GF-D8 (cell line): ENCODE data around the gene CLDN9.

Source experiments
- DNase-seq: peaks from one replicate; lab custom pipeline; 2025; lab: John Stamatoyannopoulos, UW

CLDN9 gene

GRCh38 chr16:3056336-3057180 lies 43.8 kb downstream of the CLDN9 start:
- no peak for DNase-seq

- DNase-seq: no peak
Observed at GRCh38 chr16:3057181-3058138, 44.7 kb downstream of the CLDN9 start.

GRCh38 chr16:3058139-3059030 lies 45.7 kb downstream of the CLDN9 start:
- DNase-seq: no peak

GRCh38 chr16:3059041-3059722 lies 46.5 kb downstream of the CLDN9 start:
- peak; percentile 48 for DNase-seq

- DNase-seq: no peak
Observed at GRCh38 chr16:3059723-3060242, 47.1 kb downstream of the CLDN9 start.

GRCh38 chr16:3060339-3061127 lies 47.8 kb downstream of the CLDN9 start:
- no peak for DNase-seq

- no peak for DNase-seq
Observed at GRCh38 chr16:3062553-3062952, 49.8 kb downstream of the CLDN9 start.

- DNase-seq: no peak
Observed at GRCh38 chr16:3063625-3064386, 51.1 kb downstream of the CLDN9 start.
